ENCODE results near the gene CHCHD3. TPM values are rescaled to one million over a fixed set of nuclear protein-coding genes. Genes with fewer than 3 reads are reported as not detected.

Gene CHCHD3
- total and polyA plus RNA-seq, 2 donors (not counting 1 experiment from before 2014, with no cell fraction given), result 80.8 to 94.0 TPM

- no peak overlapping the region for H3K27ac ChIP-seq (ENCODE audit: insufficient read depth, low read length)
- H3K9me3 ChIP-seq (ENCODE audit: control insufficient read depth, insufficient read depth, low read depth, low read length), result no peaks in the 10 kb centered on the region
- no peak overlapping the region for H3K4me2 ChIP-seq (ENCODE audit: extremely low read depth, insufficient read depth, low read length)
- DNase-seq (ENCODE audit: low read depth in 2 of 2), result no peak
- no peaks in the 10 kb centered on the region for H4K20me1 ChIP-seq (ENCODE audit: control insufficient read depth, extremely low read depth, insufficient read depth, low read length)
- H3K79me2 ChIP-seq (ENCODE audit: control insufficient read depth, insufficient read depth, low read length), result no peaks in the 10 kb centered on the region
- TF ChIP-seq CTCF (conservative IDR thresholded peaks at IDR 0.05 in 1 of 2, IDR thresholded peaks at IDR 0.05 in 1 of 2; ENCODE audit: low read depth in 1 of 2, low read length in 2 of 2) (no peak), EZH2 (IDR thresholded peaks at IDR 0.05; ENCODE audit: low read length, missing control alignments) (no peak)
- H3K27me3 ChIP-seq (ENCODE audit: control insufficient read depth, insufficient read depth, low read length), result peaks cover 3% of the 10 kb centered on the region
- H3K4me1 ChIP-seq (ENCODE audit: control insufficient read depth, extremely low read depth, insufficient read depth, low read length), result no peaks in the 10 kb centered on the region
- H3K36me3 ChIP-seq (ENCODE audit: control insufficient read depth, insufficient read depth, low read length), result no peaks in the 10 kb centered on the region
- H3K9ac ChIP-seq (ENCODE audit: insufficient read depth, low read length), result no peak overlapping the region
- H2AFZ ChIP-seq (ENCODE audit: low read length), result no peak overlapping the region
- H3K4me3 ChIP-seq (replicated peaks in 1 of 4; ENCODE audit: control extremely low read depth in 1 of 4, insufficient read depth in 1 of 4, low read depth in 3 of 4, low read length in 4 of 4), result no peak overlapping the region
Observed at GRCh38 chr7:133114519-133114918, 32.6 kb upstream of the CHCHD3 start.

GRCh38 chr7:133112976-133113375, 31.1 kb upstream of the CHCHD3 start:
- Histone ChIP-seq H3K79me2 (ENCODE audit: control insufficient read depth, insufficient read depth, low read length) (no peaks in the 10 kb centered on the region), H3K4me1 (ENCODE audit: control insufficient read depth, extremely low read depth, insufficient read depth, low read length) (no peaks in the 10 kb centered on the region), H2AFZ (ENCODE audit: low read length) (no peak overlapping the region), H3K27me3 (ENCODE audit: control insufficient read depth, insufficient read depth, low read length) (peaks cover 3% of the 10 kb centered on the region), H3K9ac (ENCODE audit: insufficient read depth, low read length) (no peak overlapping the region), H4K20me1 (ENCODE audit: control insufficient read depth, extremely low read depth, insufficient read depth, low read length) (no peaks in the 10 kb centered on the region), H3K4me2 (ENCODE audit: extremely low read depth, insufficient read depth, low read length) (no peak overlapping the region), H3K27ac (ENCODE audit: insufficient read depth, low read length) (no peak overlapping the region), H3K36me3 (ENCODE audit: control insufficient read depth, insufficient read depth, low read length) (no peaks in the 10 kb centered on the region), H3K9me3 (ENCODE audit: control insufficient read depth, insufficient read depth, low read depth, low read length) (no peaks in the 10 kb centered on the region), H3K4me3 (replicated peaks in 1 of 4; ENCODE audit: control extremely low read depth in 1 of 4, insufficient read depth in 1 of 4, low read depth in 3 of 4, low read length in 4 of 4) (no peak overlapping the region)
- no peak for DNase-seq (ENCODE audit: low read depth in 2 of 2)
- no peak for TF ChIP-seq CTCF (conservative IDR thresholded peaks at IDR 0.05 in 1 of 2, IDR thresholded peaks at IDR 0.05 in 1 of 2; ENCODE audit: low read depth in 1 of 2, low read length in 2 of 2)
- TF ChIP-seq EZH2 (IDR thresholded peaks at IDR 0.05; ENCODE audit: low read length, missing control alignments), result no peak

GRCh38 chr7:133112335-133112734, 30.4 kb upstream of the CHCHD3 start:
- Histone ChIP-seq H3K4me1 (ENCODE audit: control insufficient read depth, extremely low read depth, insufficient read depth, low read length) (no peaks in the 10 kb centered on the region), H4K20me1 (ENCODE audit: control insufficient read depth, extremely low read depth, insufficient read depth, low read length) (no peaks in the 10 kb centered on the region), H2AFZ (ENCODE audit: low read length) (no peak overlapping the region), H3K9ac (ENCODE audit: insufficient read depth, low read length) (no peak overlapping the region), H3K4me3 (replicated peaks in 1 of 4; ENCODE audit: control extremely low read depth in 1 of 4, insufficient read depth in 1 of 4, low read depth in 3 of 4, low read length in 4 of 4) (no peak overlapping the region), H3K27ac (ENCODE audit: insufficient read depth, low read length) (no peak overlapping the region), H3K9me3 (ENCODE audit: control insufficient read depth, insufficient read depth, low read depth, low read length) (no peaks in the 10 kb centered on the region), H3K4me2 (ENCODE audit: extremely low read depth, insufficient read depth, low read length) (no peak overlapping the region), H3K79me2 (ENCODE audit: control insufficient read depth, insufficient read depth, low read length) (no peaks in the 10 kb centered on the region), H3K27me3 (ENCODE audit: control insufficient read depth, insufficient read depth, low read length) (peaks cover 3% of the 10 kb centered on the region), H3K36me3 (ENCODE audit: control insufficient read depth, insufficient read depth, low read length) (no peaks in the 10 kb centered on the region)
- DNase-seq (ENCODE audit: low read depth in 2 of 2), result no peak
- no peak for TF ChIP-seq EZH2 (IDR thresholded peaks at IDR 0.05; ENCODE audit: low read length, missing control alignments)
- TF ChIP-seq CTCF (conservative IDR thresholded peaks at IDR 0.05 in 1 of 2, IDR thresholded peaks at IDR 0.05 in 1 of 2; ENCODE audit: low read depth in 1 of 2, low read length in 2 of 2), result no peak
